ENCODE measurements around the gene MMP24OS.

- no peak for TF ChIP-seq CTCF (IDR thresholded peaks at IDR 0.05)
- TF ChIP-seq EZH2 (IDR thresholded peaks at IDR 0.05) = no peak
These were observed 10.6 kb upstream of the MMP24OS start for GRCh38 chr20:35288325-35289060.

Measured in neural progenitor cell (in vitro differentiated cells).